Ascending aorta (tissue), 2 donors: Measurements from ENCODE around the gene IL21R. TPM values are rescaled to one million over a fixed set of nuclear protein-coding genes. Genes with fewer than 3 reads are reported as not detected.

Experiments
- DNase-seq, 2 donors: peaks; one replicate each; pipeline ENCODE4 v3.0.0-alpha.2; 2019; ENCODE audit warnings: low spot score in 2 of 2
- H3K27ac ChIP-seq, 2 donors: fragments of 200-600 bp; sonication (generic); one replicate each; pipeline ENCODE4 v1.5.1; 2016 to 2017; ENCODE audit warnings: mild to moderate bottlenecking in 1 of 2
- H3K27me3 ChIP-seq: fragments of 200-600 bp; sonication (generic); one replicate; pipeline ENCODE4 v1.5.1; 2017
- H3K36me3 ChIP-seq, 2 donors: fragments of 200-600 bp; sonication (generic); one replicate each; pipeline ENCODE4 v1.5.1; 2016
- H3K4me1 ChIP-seq, 2 donors: fragments of 200-600 bp; sonication (generic); one replicate each; pipeline ENCODE4 v1.5.1; 2016 to 2017; ENCODE audit warnings: mild to moderate bottlenecking in 1 of 2
- H3K4me3 ChIP-seq, 2 donors: fragments of 200-600 bp; sonication (generic); one replicate each; pipeline ENCODE4 v1.5.1; 2016 to 2017; ENCODE audit warnings: mild to moderate bottlenecking in 1 of 2
- H3K9me3 ChIP-seq, 2 donors: fragments of 200-600 bp; sonication (generic); one replicate each; pipeline ENCODE4 v1.5.1; 2016
- intact Hi-C: fragments of 100-400 bp; cut with DNase I; formaldehyde crosslinking; loops from one replicate; pipeline ENCODE4 v1.15.1; 2023
- total RNA-seq: library from RNA; depleted of rRNA; stranded (reverse); fragments of >200 nt; gene quantifications from one replicate; pipeline ENCODE4 v1.1.0, GENCODE V29; 2016
- TF ChIP-seq, protein P1 (sequence below), 3 experiments: fragments of 200-600 bp in 2 of 3; fragments of 450-650 bp in 1 of 3; sonication (generic) in 2 of 3; IDR thresholded peaks; one replicate each; pipeline ENCODE4 v1.5.1; 2016 to 2019; ENCODE audit warnings: antibody characterized with exemption in 3 of 3, mild to moderate bottlenecking in 1 of 3, moderate library complexity in 1 of 3

IL21R gene
- total RNA-seq, 1 donor from 2014 or later = 0.21 TPM

DNA sequence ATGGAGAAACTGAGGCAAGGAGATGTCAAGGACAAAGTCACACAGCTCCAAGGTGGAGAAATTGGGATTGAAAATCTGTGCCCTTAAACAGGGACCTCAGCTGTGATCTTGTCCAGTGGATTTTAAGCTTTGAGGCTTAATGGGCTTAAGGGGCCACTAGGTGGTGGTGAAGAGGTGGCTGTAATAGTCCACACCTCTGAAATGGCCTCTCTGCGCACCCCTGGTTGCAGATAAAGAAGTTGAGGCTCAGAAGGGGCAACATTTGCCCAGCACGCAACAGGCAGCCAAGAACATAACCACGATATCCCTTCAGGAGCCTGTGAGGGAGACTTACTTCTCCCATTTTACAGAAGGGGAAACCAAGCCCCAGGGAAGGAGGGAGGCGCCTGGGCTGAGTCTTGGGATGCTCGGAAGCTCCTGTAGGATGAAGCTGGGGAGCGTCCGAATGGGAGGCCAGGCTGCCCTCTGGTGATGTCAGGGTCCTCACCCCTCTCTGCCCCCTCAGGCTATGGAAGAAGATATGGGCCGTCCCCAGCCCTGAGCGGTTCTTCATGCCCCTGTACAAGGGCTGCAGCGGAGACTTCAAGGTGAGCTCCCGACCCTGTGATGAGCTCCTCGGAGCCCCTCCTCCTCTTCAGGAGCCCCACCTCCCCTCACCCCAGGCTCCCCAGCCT lies 43.7 kb downstream of the IL21R start:
- H3K27ac ChIP-seq = no peak overlapping the region
- no peak for DNase-seq
- intact Hi-C loops = no loop called here

DNA sequence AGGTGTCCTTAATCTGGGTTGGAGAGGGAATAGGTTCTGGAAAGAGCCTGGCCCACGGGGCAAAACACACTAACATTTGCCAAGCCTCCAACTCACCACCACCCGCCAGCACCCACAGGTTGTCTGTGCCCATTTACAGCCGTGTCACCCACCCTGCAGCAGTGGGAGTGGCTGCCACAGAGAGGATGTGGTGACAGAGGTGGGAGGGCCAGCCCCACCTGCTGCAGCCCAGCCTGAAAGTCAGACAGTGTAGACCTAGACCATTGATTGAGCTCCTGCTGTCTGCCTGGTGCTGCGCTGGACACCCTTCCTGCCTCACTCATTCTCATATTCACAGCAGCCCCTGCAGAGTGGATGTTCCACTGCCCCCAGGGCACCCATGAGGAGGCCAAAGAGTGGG lies 44.7 kb downstream of the IL21R start:
- intact Hi-C loops = no loop called here

More for the DNA sequence above, 43.7 kb downstream of the IL21R start:
- peaks cover 13 to 17% of the 10 kb centered on the region in 2 donors for H3K9me3 ChIP-seq
- H3K4me3 ChIP-seq = no peak overlapping the region
- TF ChIP-seq, protein P1, sequence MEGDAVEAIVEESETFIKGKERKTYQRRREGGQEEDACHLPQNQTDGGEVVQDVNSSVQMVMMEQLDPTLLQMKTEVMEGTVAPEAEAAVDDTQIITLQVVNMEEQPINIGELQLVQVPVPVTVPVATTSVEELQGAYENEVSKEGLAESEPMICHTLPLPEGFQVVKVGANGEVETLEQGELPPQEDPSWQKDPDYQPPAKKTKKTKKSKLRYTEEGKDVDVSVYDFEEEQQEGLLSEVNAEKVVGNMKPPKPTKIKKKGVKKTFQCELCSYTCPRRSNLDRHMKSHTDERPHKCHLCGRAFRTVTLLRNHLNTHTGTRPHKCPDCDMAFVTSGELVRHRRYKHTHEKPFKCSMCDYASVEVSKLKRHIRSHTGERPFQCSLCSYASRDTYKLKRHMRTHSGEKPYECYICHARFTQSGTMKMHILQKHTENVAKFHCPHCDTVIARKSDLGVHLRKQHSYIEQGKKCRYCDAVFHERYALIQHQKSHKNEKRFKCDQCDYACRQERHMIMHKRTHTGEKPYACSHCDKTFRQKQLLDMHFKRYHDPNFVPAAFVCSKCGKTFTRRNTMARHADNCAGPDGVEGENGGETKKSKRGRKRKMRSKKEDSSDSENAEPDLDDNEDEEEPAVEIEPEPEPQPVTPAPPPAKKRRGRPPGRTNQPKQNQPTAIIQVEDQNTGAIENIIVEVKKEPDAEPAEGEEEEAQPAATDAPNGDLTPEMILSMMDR (IDR thresholded peaks at IDR 0.05) = no peak
- no peaks in the 10 kb centered on the region for H3K27me3 ChIP-seq
- H3K4me1 ChIP-seq = no peaks in the 10 kb centered on the region
- H3K36me3 ChIP-seq = no peaks in the 10 kb centered on the region

DNA sequence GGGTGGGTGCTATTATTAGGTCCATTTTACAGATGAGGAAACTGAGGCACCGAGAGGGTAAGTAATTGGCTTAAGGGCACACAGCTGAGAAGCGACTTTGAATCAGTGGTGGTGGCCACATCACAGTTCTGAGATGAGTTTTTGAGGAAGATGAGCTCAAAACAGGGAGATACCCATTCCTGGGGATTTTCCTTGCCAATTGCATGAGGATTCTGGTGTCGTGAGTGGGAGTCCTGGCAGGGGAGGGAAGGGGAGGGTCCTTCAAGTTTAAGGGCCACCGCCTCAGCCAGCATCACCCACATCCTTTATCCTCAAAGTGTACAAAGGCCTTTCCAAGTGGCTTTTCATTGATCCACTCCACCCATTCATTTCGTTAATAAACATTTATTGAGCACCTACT lies 45.3 kb downstream of the IL21R start:
- Histone ChIP-seq H3K9me3 (peaks cover 13 to 17% of the 10 kb centered on the region in 2 donors), H3K27ac (no peak overlapping the region), H3K27me3 (no peaks in the 10 kb centered on the region), H3K4me3 (no peak overlapping the region), H3K4me1 (no peaks in the 10 kb centered on the region), H3K36me3 (no peaks in the 10 kb centered on the region)
- no peak for DNase-seq
- TF ChIP-seq, protein P1 (IDR thresholded peaks at IDR 0.05) = no peak
- intact Hi-C loops = no loop called here

More for the DNA sequence above, 44.7 kb downstream of the IL21R start:
- no peak overlapping the region for H3K4me3 ChIP-seq
- no peaks in the 10 kb centered on the region for H3K27me3 ChIP-seq
- peaks cover 13 to 17% of the 10 kb centered on the region in 2 donors for H3K9me3 ChIP-seq
- peak in 1 of 2 donors; percentile 24 for DNase-seq
- no peak overlapping the region for H3K27ac ChIP-seq
- TF ChIP-seq, protein P1 (IDR thresholded peaks at IDR 0.05) = no peak
- no peaks in the 10 kb centered on the region for H3K36me3 ChIP-seq
- no peaks in the 10 kb centered on the region for H3K4me1 ChIP-seq

DNA sequence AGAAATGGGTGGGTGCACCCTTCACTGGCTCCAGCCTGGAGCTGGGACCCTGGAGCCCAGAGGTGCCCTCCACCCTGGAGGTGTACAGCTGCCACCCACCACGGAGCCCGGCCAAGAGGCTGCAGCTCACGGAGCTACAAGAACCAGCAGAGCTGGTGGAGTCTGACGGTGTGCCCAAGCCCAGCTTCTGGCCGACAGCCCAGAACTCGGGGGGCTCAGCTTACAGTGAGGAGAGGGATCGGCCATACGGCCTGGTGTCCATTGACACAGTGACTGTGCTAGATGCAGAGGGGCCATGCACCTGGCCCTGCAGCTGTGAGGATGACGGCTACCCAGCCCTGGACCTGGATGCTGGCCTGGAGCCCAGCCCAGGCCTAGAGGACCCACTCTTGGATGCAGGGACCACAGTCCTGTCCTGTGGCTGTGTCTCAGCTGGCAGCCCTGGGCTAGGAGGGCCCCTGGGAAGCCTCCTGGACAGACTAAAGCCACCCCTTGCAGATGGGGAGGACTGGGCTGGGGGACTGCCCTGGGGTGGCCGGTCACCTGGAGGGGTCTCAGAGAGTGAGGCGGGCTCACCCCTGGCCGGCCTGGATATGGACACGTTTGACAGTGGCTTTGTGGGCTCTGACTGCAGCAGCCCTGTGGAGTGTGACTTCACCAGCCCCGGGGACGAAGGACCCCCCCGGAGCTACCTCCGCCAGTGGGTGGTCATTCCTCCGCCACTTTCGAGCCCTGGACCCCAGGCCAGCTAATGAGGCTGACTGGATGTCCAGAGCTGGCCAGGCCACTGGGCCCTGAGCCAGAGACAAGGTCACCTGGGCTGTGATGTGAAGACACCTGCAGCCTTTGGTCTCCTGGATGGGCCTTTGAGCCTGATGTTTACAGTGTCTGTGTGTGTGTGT lies 46.8 kb downstream of the IL21R start:
- intact Hi-C loops = no loop called here
- Histone ChIP-seq H3K4me3 (no peak overlapping the region), H3K9me3 (peaks cover 13 to 15% of the 10 kb centered on the region in 2 donors), H3K27ac (no peak overlapping the region), H3K4me1 (no peaks in the 10 kb centered on the region), H3K27me3 (no peaks in the 10 kb centered on the region), H3K36me3 (no peaks in the 10 kb centered on the region)
- TF ChIP-seq, protein P1 (IDR thresholded peaks at IDR 0.05) = no peak
- DNase-seq = no peak

DNA sequence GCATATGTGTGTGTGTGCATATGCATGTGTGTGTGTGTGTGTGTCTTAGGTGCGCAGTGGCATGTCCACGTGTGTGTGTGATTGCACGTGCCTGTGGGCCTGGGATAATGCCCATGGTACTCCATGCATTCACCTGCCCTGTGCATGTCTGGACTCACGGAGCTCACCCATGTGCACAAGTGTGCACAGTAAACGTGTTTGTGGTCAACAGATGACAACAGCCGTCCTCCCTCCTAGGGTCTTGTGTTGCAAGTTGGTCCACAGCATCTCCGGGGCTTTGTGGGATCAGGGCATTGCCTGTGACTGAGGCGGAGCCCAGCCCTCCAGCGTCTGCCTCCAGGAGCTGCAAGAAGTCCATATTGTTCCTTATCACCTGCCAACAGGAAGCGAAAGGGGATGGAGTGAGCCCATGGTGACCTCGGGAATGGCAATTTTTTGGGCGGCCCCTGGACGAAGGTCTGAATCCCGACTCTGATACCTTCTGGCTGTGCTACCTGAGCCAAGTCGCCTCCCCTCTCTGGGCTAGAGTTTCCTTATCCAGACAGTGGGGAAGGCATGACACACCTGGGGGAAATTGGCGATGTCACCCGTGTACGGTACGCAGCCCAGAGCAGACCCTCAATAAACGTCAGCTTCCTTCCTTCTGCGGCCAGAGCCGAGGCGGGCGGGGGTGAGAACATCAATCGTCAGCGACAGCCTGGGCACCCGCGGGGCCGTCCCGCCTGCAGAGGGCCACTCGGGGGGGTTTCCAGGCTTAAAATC lies 47.6 kb downstream of the IL21R start:
- TF ChIP-seq, protein P1 (IDR thresholded peaks at IDR 0.05) = no peak
- intact Hi-C loops = no loop called here
- Histone ChIP-seq H3K36me3 (no peaks in the 10 kb centered on the region), H3K9me3 (peaks cover 5 to 7% of the 10 kb centered on the region in 2 donors), H3K4me1 (no peaks in the 10 kb centered on the region), H3K27ac (no peak overlapping the region), H3K27me3 (no peaks in the 10 kb centered on the region), H3K4me3 (no peak overlapping the region)
- no peak for DNase-seq
